ENCODE data around the gene KLHL15.
A peak's percentile ranks its signal among the peaks of the same experiment; 100 is the strongest.

The KLHL15 gene

GRCh38 chrX:23944234-23944633, 82.8 kb downstream of the KLHL15 start:
- no peak for DNase-seq

GRCh38 chrX:23939203-23939602, 87.8 kb downstream of the KLHL15 start:
- no peak for DNase-seq

- DNase-seq, result peak; percentile 4
Observed at GRCh38 chrX:23938690-23939089, 88.3 kb downstream of the KLHL15 start.

DNA sequence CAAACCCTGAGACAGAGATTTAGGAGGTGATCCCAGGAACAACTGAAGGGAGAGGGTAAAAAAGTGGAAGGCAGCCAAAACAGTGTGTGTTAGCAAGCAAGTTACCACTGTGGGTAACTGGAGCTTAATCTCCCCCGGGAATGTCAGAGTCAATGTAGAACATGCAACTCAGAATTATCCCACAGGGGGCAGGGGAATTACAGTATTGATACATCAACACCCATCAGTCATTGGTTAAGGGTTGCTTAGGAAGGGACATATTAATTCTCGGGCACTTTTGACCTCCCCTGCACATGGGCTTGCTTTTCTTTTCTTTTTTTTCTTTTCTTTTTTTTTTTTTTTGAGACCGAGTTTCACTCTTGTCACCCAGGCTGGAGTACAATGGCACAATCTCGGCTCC, 89.9 kb downstream of the KLHL15 start:
- peak; percentile 40 for DNase-seq

GRCh38 chrX:23936180-23936579, 90.8 kb downstream of the KLHL15 start:
- DNase-seq, result no peak

DNA sequence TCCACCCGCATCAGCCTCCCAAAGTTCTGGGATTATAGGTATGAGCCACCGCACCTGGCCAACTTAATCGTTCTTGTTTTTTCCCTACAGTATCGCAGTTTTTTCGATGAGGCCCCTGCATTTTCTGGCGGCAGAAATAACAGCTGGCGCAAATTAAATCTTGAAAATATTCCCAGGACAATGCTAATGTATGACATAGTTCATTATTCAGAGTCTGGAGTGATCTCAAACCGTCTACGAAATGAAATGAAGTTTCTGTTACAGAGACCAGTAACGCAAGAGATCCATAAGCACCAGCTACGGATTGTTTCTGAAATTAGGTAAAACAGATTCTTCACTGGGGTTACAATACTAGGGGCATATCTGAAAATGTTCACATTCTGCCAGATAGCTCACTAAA, 91.9 kb downstream of the KLHL15 start:
- DNase-seq, result peak; percentile 19

Measured in fibroblast of skin of right quadriceps (primary cell).